Measurements from ENCODE around the gene MAPK10.
"Not testable (repeated sequence)": the region's sequence is repeated elsewhere in the genome, so short reads cannot be mapped to it uniquely, and the experiment has no call there.

The MAPK10 gene

GRCh38 chr4:86185659-86186058 is 174.2 kb downstream of the MAPK10 start:
- DNase-seq (ENCODE audit: low read depth), result no peak
- TF ChIP-seq, protein P1, sequence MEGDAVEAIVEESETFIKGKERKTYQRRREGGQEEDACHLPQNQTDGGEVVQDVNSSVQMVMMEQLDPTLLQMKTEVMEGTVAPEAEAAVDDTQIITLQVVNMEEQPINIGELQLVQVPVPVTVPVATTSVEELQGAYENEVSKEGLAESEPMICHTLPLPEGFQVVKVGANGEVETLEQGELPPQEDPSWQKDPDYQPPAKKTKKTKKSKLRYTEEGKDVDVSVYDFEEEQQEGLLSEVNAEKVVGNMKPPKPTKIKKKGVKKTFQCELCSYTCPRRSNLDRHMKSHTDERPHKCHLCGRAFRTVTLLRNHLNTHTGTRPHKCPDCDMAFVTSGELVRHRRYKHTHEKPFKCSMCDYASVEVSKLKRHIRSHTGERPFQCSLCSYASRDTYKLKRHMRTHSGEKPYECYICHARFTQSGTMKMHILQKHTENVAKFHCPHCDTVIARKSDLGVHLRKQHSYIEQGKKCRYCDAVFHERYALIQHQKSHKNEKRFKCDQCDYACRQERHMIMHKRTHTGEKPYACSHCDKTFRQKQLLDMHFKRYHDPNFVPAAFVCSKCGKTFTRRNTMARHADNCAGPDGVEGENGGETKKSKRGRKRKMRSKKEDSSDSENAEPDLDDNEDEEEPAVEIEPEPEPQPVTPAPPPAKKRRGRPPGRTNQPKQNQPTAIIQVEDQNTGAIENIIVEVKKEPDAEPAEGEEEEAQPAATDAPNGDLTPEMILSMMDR (IDR thresholded peaks at IDR 0.05; ENCODE audit: insufficient read depth, low read depth, low read length, missing control alignments), result no peak
- H3K4me3 ChIP-seq (ENCODE audit: low read depth, low read length), result no peak overlapping the region

GRCh38 chr4:86184901-86185285 is 175.0 kb downstream of the MAPK10 start:
- DNase-seq (ENCODE audit: low read depth), result no peak
- TF ChIP-seq, protein P1 (IDR thresholded peaks at IDR 0.05; ENCODE audit: insufficient read depth, low read depth, low read length, missing control alignments), result no peak
- H3K4me3 ChIP-seq (ENCODE audit: low read depth, low read length), result no peak overlapping the region

- no peak for DNase-seq (ENCODE audit: low read depth)
- H3K4me3 ChIP-seq (ENCODE audit: low read depth, low read length), result no peak overlapping the region
- TF ChIP-seq, protein P1 (IDR thresholded peaks at IDR 0.05; ENCODE audit: insufficient read depth, low read depth, low read length, missing control alignments), result no peak
Observed at GRCh38 chr4:86184216-86184900, 175.5 kb downstream of the MAPK10 start.

- TF ChIP-seq, protein P1 (IDR thresholded peaks at IDR 0.05; ENCODE audit: insufficient read depth, low read depth, low read length, missing control alignments), result no peak
- no peak overlapping the region for H3K4me3 ChIP-seq (ENCODE audit: low read depth, low read length)
- DNase-seq (ENCODE audit: low read depth), result no peak
Observed at GRCh38 chr4:86181585-86181984, 178.3 kb downstream of the MAPK10 start.

DNA sequence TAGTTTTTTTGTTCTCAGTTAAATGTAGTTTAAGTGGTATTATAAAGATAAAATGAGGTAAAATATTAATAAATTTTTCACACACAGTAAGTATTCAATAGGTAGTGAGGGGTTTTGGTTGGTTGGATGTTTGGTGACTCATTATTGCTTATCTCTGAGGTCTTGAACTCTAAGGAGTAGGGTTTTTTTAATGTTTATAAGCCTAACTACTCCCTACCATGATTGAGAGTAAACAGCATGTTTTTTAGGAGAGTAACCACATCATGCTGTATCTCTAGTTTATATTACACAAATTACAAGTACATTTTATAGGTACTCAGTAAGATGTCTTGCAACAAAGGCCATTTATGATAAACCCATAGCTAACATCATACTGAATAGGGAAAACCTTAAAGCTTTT is 181.6 kb downstream of the MAPK10 start:
- no peak for DNase-seq (ENCODE audit: low read depth)
- H3K4me3 ChIP-seq (ENCODE audit: low read depth, low read length), result no peak overlapping the region
- TF ChIP-seq, protein P1 (IDR thresholded peaks at IDR 0.05; ENCODE audit: insufficient read depth, low read depth, low read length, missing control alignments), result no peak

GRCh38 chr4:86174506-86174905 is 185.3 kb downstream of the MAPK10 start:
- H3K4me3 ChIP-seq (ENCODE audit: low read depth, low read length), result no peak overlapping the region
- TF ChIP-seq, protein P1 (IDR thresholded peaks at IDR 0.05; ENCODE audit: insufficient read depth, low read depth, low read length, missing control alignments), result no peak
- DNase-seq (ENCODE audit: low read depth), result no peak

DNA sequence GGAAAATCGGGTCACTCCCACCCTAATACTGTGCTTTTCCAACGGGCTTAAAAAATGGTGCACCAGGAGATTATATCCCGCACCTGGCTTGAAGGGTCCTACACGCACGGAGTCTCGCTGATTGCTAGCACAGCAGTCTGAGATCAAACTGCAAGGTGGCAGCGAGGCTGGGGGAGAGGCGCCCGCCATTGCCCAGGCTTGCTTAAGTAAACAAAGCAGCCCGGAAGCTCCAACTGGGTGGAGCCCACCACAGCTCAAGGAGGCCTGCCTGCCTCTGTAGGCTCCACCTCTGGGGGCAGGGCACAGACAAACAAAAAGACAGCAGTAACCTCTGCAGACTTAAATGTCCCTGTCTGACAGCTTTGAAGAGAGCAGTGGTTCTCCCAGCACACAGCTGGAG is 191.5 kb downstream of the MAPK10 start:
- H3K4me3 ChIP-seq (ENCODE audit: low read depth, low read length); DNase-seq (ENCODE audit: low read depth): not testable (repeated sequence)
